GM18907 (cell line): ENCODE data around the gene QSOX2.

Experiments
- ATAC-seq: cut with Tn5 transposase; IDR thresholded peaks from one replicate; pipeline ENCODE4 v1.9.1; 2021; ENCODE audit warnings: mild to moderate bottlenecking, moderate library complexity; ENCODE audit not compliant: unreplicated experiment

The QSOX2 gene

DNA sequence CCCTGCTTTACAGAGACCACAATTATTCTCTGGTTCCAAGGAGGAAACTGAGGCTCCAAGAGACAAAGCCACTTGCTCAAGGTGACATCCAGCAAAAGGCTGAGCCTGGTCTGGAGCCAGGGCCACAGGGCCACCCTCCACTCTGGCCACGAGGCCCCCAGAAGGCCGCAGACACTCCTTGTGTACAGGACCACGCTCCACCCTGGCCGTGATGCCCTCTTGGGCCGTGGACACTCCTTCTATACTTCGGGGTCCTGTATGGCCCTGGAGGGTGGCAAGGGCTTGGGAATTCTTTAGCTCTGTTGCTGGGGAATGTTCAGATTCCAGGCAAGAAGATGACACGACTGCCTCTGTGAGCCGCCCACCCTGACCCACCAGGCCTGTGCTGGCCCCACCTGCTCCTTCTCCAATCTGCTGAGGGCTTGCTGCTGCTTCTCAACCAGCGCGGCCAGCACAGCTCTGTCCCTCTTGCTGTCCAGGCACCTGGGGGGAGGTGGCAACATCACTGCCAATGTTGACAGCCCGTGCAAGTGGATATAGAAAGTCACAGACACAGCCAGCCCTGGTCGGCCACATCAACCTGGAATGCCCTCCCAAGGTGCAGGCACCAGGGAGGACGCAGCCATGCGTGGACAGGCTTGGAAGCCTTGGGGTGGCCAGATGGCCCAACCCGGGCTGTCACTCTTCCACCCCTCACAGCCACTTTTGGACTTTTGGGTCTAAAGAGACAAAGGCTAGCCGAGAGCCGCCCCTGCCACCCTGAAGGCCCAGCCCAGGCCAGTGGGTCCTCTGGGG, 20.1 kb upstream of the QSOX2 start:
- ATAC-seq: no peak

DNA sequence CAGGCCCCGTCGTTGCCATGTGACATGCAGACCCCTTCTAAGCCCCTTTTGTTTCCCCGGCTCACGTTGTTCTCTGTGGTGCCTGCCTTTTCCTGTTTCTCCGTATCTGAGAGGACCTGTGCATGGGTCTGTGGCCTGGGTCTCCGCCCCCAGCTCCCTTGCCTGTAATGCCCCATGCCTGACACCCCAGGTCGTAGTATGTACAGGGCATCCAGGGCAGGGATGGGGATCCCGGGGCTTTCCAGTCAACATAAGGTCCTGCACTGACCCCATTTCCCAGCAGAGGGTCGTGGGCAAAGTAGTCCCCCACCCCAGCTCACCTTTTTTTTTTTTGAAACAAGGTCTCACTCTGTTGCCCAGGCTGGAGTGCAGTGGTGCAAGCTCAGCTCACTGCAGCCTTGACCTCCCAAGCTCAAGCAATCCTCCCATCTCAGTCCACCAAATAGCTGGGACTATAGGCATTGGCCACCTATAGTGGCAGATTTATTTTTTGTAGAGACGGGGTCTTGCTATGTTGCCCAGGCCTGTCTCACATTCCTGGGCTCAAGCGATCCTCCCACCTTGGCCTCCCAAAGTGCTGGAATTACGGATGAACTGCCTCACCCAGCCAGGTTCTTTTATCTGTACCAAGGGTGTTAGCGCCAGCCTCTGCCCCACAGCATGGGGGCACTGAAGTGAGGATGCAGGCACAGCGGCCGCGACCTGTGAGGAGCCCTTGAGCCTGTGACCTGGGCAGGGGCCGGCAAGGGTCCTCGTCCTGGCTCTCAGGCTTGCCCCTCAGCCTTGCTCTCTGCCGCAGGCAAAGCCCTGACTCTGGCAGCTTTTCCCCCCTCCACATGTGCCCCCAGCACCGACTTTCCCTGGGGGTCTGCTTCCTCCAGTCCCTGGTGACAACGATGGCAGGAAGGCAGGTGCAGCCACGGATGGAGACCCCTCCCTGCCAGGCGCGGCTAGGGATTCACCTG, 19.1 kb upstream of the QSOX2 start:
- ATAC-seq: no peak

DNA sequence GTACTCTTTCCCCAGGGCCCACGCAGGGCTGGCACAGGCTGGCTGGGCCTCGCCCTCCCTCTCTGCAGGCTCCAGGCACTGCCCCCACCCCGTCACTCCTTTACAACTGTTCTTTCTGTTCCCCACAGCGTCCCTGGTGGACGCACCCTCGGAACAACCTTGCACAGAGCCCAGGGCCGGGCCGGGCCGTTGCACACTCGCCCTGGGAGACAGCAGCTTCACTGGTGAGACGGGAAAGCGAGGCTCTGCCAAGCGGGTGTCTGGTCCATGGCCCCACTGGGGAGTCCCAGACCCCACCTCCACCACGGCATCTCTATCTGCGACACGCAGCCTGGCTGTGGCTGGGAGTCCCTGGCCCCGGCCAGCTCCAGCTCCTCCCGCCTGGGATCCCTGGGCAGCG, 18.4 kb upstream of the QSOX2 start:
- no peak for ATAC-seq

DNA sequence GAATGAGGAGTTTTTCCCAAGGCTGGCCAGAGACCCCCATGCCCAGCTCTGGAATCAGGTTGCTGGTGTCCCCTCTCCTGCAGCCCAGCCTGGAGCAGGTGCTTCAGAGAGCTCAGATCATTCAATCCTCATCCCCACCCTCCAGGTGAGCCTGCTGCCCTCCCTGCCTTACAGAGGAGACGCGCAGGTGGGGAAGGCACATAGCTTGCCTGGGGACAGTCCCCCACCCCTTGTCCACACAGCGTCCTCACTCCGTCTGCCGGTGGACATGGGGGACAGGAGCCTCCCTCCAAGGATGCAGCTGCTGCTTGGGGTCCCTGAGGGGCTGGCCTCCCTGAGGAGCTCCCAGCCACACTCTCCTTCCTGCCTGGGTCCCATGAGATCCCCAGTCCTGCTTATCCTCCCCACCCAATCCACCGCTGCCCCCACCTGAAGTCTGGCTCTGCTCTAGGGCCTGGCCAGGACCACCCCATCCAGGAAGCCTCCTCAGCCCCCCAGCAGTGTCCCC, 17.1 kb upstream of the QSOX2 start:
- ATAC-seq: no peak

DNA sequence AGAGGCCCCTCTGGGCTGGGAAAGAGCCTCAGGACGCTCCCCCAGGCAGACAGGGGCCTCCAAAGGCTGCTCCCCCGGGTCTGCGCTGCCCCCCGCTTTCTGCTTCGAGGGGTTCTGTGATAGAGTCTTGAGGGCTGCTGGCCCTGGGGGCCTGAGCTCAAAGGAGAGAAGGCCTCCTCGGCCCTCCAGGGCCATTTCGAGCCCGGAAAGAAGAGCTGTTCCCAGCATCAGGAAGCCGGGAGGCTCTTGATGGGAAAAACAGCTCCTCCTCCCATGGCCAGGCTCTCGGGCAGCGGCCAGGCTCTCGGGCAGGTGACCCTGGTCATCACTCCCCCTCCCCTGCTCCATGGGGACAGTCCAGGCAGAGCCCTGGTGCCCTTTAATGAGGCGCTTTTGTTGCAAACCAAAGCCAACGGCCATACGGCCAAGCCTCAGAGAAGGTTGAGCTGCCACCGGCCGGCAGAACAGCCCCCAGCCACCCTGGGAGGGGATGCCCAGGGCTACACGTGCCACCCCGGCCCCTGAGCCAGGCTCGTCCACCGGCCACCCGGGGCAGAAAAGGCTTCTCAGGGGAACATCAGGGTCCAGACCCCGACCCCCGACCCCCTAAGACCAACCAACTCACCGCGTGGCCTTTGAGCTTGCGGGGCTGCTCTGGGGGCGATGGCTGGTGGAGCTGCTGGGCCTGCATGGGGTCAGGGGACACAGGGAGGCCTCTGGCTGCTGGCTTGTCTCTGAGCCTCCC, 16.2 kb upstream of the QSOX2 start:
- ATAC-seq: no peak

DNA sequence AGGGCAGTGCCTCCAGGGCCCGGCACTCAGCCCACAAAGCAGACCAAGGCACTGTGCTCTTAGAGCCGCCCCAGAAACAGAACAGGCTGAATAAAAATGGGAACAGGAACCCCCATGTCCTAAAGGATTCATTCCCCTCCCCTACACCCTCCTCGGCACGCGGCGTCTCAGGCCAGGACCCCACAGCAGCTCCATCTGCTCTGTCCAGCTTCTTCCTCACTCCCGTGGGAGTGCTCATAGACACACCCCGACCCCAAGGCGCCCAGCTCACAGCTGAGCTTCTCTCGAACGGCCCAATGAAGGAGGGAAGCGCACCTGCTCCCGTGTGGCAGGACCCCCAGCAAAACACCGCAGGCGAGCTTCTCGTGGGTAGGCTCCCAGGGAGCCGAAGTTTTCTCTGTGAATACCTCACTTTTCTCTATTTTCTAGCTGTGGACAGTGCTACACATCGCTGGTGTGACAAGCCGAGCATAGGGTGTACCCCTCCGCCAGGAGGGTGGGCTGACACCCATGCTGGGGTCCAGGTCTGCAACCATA, 15.4 kb upstream of the QSOX2 start:
- ATAC-seq: no peak

DNA sequence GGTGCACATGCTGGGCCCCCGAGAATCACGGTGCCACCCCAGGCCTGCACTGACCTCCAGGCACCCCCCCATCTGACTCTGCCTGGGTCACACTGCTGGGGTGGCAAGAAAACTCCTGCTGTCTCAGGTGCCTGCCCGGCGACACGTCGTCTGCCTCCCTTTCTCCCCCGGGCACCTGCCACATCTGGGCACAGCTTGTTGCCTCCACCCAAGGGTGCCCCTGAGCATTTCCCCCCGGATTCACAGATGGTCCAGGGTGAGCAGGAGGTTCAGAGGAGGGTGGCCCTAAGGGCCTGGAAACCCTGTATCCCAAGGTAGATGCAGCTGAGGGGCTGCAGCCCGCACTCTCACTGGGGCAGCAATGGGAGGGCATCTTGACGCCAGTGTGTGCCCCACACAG, 14.9 kb upstream of the QSOX2 start:
- no peak for ATAC-seq

DNA sequence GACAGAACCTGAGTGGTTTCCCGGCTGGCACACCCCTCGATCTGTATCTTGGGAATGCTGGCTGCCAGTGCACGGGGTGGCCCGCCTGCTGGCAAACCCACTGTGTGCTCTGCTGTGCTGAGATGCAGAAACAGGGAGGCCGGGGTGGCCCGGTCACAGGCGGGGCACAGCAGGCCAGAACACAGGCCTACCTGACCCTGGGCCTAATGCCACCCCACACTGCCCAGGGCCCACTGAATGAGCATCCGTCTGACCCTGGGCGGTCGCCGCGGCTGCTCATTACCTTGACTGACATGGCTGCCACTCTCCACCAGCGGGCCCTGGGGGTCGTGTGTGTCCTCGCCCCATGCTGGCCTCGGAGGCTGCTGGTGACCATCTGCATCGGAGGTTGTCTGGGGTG, 14.2 kb upstream of the QSOX2 start:
- no peak for ATAC-seq

DNA sequence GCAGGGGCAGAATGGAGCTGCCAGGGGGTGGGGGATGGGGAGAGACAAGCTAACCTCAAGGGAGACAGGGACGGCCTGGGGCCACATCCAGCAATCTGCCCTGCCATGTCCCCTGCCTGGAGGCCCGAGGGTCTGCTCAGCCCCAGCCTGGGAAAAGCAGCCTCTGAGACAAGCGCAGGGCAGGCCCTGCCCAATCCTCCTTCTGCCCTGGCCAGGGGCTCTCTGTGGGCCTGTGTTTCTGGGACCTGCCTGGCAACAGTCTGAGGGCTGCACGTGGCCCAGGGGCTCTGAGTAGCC, 13.9 kb upstream of the QSOX2 start:
- no peak for ATAC-seq

DNA sequence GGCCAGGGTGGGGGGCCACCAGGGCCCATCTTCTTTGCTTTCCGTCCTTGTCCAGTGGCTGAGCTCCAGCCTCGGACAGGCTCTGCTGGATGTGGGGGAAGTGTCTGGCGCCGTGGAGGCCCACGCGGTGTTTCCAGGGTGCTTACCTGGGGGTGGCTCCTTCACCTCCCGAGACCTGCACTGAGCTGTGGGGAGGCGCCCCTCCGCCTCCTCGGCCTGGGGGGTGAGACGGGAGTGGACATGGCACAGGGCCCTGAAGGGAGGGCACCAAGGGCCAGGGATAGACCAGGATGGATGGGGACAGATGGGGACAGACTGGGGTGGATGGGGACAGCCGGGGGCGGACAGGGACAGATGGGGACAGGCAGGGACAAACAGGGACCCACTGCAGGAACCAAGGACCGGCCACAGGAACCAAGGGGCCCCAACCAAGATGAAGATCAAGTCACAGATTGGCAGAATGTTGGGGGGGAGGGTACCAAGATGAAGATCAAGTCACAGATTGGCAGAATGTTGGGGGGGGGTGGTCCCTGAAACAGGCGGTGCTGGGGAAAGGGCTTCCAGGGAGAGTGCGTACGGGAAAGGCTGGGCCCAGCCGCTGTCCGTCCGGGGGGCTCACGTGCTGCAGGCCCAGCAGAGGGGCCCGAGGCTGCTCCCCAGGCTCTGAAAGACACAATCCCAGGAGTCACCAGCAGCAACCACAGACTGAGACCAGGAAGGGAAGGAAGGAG, 13.3 kb upstream of the QSOX2 start:
- no peak for ATAC-seq

DNA sequence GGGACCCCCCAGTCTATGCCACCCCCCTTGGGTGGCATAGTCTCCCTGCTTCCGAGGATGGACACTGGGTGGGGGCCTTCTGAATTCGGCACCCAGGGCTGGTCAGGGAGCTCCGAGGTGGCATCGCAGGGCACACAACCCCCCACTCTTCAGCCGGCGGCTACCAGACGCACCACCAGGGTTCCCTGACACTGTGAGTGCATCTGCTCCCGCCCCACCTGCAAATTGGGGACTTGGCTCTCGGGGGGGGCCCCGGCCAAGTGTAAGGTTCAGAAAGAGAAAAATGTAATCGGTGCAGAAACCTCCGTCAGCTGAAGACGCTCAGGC, 12.7 kb upstream of the QSOX2 start:
- no peak for ATAC-seq

DNA sequence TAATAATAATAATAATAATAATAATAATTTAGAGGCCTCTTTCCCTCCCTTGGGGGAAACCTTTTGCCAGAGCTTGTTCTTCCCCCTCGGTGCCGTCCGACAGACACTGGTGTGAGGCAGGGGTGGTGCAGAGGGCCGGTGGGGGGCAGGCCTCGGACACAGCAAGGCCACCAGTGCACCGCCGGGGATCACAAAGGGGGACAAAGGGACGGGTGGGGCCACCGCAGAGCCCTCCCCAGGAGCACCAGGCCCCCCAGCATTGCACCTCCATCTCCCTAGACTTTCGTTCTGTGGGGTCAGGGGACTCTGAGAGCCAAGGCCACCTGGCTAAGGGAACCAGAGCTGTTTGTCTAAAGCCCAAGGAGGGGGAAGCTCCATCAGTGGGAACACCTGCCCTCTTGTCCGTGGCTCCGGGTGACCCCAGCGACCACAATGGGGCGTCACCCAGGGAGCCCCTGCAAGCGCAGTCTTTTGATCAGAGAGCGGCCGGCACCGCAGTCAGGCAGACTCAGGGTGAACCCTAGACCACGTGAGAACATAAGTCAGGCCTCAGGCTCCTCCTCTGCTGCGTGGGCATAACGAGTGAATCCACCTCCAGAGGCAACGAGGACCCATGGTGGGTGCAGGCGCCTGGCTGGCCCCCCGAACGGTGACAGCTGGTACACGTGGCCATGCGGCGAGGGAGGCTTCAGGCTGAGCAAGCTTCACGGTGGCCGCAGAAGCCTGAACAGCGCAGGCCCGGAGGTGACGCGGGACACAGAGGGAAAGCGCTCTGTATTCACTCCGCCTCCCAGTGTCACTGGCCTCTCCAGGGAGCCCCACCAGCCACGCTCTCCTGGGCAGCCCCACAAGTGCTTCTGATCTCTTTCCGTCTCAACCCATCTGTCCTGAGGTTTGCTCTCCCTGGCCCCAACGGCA, 12.0 kb upstream of the QSOX2 start:
- no peak for ATAC-seq

DNA sequence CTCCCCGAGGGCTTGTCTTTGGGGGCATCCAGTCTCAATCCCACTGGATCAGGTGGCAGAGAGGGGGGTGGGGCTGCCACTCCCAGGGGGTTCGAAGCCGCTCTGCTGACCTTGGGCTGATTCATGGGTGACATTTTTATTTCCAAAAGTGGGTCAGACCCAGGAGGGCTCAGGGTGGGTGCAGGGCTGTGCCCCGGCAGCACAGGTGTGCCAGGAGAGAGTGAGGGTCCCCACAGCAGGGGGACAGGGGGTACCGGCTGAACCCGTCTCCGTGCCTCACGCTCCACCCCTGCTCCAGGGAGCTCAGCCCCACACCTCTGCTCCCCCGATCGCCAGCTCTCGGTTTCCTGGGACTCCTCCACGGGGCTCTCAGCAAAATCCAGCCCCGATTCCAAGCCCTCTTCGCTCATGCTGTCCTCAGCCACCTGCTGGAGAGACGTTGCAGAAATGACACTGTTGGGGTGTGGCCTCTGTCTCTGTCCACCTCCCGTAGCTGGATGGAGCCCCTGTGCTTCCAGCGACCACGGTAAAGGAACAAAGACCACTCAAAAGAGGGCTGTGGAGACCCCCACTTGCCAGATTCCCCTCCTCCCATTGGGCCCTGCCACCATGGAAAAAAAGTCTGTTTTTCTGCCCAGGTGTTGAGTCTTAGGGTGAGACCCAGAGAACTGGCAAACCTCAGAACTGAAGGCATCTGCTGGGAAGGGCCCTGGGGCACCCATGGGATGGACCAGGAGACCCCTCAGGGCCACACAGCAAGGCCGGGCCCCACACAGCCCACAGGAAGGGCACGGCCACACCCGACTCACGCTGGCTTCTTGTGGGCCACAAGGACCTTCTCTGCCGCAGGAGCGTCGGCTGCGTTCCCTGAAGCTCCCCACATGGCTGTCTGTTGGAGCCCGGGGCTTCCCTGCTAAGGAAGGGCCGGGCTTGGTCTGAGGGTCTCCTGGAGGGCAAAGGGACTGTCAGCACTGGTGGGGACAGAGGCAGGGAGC, 10.6 kb upstream of the QSOX2 start:
- ATAC-seq: no peak

DNA sequence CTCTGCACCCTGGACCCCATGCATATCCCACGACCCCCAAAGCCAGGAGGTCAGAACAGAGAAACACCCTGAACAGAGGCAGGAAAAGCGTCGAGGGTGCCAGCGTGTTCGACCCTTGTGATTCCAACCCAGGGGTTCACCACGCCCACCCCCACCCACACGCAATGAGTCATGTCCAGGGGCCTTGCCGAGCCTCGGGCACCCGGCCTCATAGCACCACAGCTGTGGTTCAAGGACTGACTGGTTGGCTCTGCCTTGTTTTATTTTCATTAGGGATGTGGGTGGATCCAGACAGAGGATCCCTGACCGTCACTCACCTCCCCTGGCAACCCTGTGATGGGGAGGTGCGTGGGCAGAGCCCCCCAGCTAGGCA, 9.5 kb upstream of the QSOX2 start:
- no peak for ATAC-seq

DNA sequence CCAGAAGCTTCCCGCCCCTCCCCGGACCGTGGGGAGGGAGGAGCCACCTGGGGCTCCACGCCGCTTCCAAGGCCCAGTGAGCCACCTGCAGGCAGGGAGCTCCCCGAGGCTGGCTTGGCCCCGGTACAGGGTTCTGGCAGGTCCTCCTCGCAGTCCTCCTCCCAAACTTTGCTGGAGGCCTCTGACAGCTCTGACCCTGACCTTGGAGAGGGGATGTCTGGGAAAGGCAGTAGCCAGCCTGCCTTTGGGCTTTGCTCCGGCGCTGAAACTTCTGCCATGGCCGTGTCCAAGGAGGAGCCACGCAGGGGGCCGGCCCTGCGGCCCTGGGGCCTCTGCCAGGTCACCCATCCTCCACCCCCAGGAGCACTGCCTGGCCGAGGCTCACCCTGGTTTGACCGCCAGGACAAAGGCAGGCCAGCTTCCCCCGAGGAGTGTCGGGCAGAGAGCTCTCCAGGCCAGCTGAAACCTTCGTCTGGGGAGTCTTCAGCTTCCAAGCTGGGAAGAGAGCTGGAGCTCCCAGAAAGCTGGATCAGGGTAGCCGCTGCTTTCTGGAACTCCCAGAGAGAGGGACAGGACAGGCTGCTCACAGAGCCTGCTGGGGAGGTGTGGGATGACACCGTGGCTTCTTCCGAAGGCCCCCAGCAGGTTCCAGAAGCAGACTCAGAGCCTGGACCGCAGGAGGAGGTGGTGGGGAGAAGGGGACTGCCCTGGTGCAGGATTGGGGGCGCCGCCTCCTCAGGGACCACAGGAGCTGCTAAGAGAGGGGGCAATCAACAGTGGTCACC, 9.0 kb upstream of the QSOX2 start:
- ATAC-seq: no peak

DNA sequence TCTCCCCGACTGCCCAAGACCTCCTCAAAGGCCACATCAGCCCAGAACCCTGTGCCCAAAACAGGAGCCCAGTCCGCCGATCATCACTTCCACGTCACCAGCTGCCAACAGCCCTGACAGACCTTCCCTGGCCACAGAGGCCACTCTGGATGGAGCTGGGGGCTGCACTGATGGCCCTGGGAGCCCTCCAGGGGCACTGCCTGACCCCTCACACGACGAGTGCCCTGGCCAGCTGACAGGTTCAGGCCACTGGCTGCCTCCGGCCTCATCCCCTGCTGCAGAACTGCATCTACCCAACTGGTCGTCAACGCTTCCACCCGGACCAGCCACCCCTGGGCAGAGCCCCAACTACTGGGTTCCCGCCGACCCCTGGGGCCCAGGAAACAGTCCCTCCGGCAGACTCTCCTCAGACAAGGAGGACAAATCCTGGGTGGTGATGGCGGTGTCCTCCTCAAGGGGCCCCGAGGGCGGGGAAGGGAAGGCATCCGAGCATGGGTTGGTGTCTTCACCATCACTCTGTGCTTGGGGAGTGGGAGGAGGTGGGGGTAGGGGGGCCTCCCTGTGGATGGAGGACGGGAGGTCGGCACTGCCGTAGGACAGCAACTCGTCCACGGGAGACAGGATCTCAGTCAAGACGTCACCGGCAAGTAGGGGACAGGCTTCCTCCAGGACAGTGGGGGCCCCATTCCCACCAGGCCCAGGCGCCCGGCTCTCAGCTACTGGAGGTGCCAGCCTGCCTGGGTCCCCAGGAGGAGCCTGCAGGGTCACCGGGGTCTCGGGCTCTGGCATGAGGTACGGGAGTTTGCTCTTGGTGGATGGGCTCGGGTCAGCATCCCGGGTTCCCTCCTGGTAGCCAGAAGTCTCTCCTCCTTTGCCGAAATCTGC, 7.9 kb upstream of the QSOX2 start:
- ATAC-seq: no peak

DNA sequence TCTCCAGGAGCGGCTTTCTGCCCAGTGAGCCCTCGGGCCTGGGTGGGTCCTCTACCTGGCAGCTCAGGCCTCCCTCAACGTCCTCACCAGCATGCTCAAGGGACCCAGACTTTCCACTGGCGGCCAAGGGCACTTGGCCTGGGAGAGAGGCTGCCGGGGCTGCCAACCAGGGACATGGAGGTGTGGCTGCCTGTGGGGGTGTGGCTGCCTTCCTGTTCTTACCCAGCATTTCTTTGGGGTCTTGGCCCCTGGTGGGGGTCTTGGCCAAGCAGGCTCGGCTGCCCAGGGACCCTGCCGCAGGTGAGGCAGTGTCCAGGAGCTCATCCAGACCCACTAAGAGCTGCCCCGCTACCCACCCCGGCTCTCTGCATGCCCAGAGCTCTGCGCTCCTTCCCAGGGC, 7.2 kb upstream of the QSOX2 start:
- ATAC-seq: no peak
